Endodermal cell (in vitro differentiated cells): Measurements from ENCODE around the gene EVI5L. TPM values are rescaled to one million over a fixed set of nuclear protein-coding genes. Genes with fewer than 3 reads are reported as not detected.
"Not testable (repeated sequence)": the region's sequence is repeated elsewhere in the genome, so short reads cannot be mapped to it uniquely, and the experiment has no call there.

Experiments
- DNase-seq: peaks from one replicate; pipeline ENCODE4 v3.0.0-alpha.2; 2017
- H3K27ac ChIP-seq: 2 replicates; pipeline ENCODE4 v1.5.1; 2013; ENCODE audit warnings: mild to moderate bottlenecking, low read depth, low read length, moderate library complexity
- H3K27me3 ChIP-seq: 2 replicates; pipeline ENCODE4 v1.6.1; 2013; ENCODE audit warnings: mild to moderate bottlenecking, low read length, moderate library complexity; ENCODE audit not compliant: insufficient read depth, control insufficient read depth, poor library complexity, severe bottlenecking
- H3K36me3 ChIP-seq: 2 replicates; pipeline ENCODE4 v1.7.0; 2013; ENCODE audit warnings: mild to moderate bottlenecking, low read length, moderate library complexity; ENCODE audit not compliant: control insufficient read depth, insufficient read depth
- H3K4me1 ChIP-seq: one replicate; pipeline ENCODE4 v1.7.0; 2013; ENCODE audit warnings: low read length; ENCODE audit not compliant: control insufficient read depth, insufficient read depth
- H3K4me3 ChIP-seq: 2 replicates; pipeline ENCODE4 v1.5.1; 2013; ENCODE audit warnings: mild to moderate bottlenecking, low read length, moderate library complexity
- H3K9ac ChIP-seq: 2 replicates; pipeline ENCODE4 v1.6.1; 2013; ENCODE audit warnings: mild to moderate bottlenecking, low read length, moderate library complexity; ENCODE audit not compliant: poor library complexity, severe bottlenecking; ENCODE audit errors: extremely low read depth
- H3K9me3 ChIP-seq: 2 replicates; pipeline ENCODE4 v1.6.1; 2013; ENCODE audit warnings: mild to moderate bottlenecking, low read length, moderate library complexity; ENCODE audit not compliant: control insufficient read depth
- H3K27ac Mint-ChIP-seq: 2 replicates; pipeline ENCODE4 v1.8.0; 2020; ENCODE audit warnings: mixed read lengths
- H3K27me3 Mint-ChIP-seq: 2 replicates; pipeline ENCODE4 v1.8.0; 2021; ENCODE audit warnings: mild to moderate bottlenecking, mixed read lengths; ENCODE audit not compliant: insufficient read depth
- H3K36me3 Mint-ChIP-seq: 2 replicates; pipeline ENCODE4 v1.8.0; 2020; ENCODE audit warnings: low read depth, mixed read lengths
- H3K4me1 Mint-ChIP-seq: 2 replicates; pipeline ENCODE4 v1.8.0; 2020; ENCODE audit warnings: mixed read lengths
- H3K4me3 Mint-ChIP-seq: 2 replicates; pipeline ENCODE4 v1.8.0; 2020; ENCODE audit warnings: mild to moderate bottlenecking, moderate library complexity, mixed read lengths
- H3K9me3 Mint-ChIP-seq: 2 replicates; pipeline ENCODE4 v1.8.0; 2020; ENCODE audit warnings: mild to moderate bottlenecking, mixed read lengths
- WGBS, 2 experiments: methylation state at CpG; one replicate each; pipeline versions ENCODE4 v1.1.5 to v1.1.7; 2013; ENCODE audit warnings: missing lambda C conversion rate in 2 of 2, mixed read lengths in 1 of 2; ENCODE audit not compliant: insufficient coverage in 1 of 2, insufficient read length in 1 of 2; 5-methylcytosine and 5-hydroxymethylcytosine counted together
- total RNA-seq, 2 donors: library from RNA; stranded (reverse); fragmentation: NEBNext Ultra II Directional in 1 of 2; extraction: Animal tissue kit (Norgen Biotek cat#: 25700) in 1 of 2; gene quantifications; 2 replicates in 1 of 2; 3 replicates in 1 of 2; pipeline ENCODE4 v1.2.1, GENCODE V29; 2021
- TF ChIP-seq, protein P1 (sequence below): fragments of 200-600 bp; sonication (generic); conservative IDR thresholded peaks from 2 replicates; pipeline ENCODE4 v1.5.0; 2021; ENCODE audit warnings: antibody characterized with exemption, mild to moderate bottlenecking

Gene EVI5L
- total RNA-seq, 2 donors from 2014 or later, result 6.4 to 9.2 TPM

DNA sequence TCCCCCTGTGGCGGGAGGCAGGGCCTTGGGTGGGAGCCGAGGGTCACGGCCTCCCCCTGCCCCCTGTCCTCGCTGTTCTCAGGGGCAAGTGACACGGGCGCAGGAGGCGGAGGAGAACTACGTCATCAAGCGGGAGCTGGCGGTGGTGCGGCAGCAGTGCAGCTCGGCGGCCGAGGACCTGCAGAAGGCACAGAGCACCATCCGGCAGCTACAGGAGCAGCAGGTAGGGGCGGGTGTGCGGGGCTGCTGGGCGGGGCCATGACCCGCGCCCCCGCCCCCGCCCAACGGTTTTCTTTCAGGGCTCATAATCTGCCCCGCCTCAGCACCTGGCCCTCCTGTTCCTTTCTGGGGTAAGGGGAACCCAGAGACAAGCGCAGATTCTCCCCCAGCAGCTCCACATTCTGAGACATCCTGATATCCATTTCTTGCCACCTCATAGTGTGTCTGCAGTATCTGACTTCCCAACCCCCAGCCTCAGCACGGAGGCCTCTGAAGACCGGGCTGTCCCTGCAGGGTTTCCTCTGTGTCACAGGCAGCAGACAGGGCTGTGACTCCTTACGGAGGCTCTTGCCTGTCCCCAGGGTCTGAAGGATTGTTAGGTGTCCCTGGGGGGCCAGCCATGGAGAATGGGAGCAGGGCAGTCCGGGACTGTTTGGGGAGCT lies 28.2 kb downstream of the EVI5L start:
- Histone ChIP-seq H3K27ac (no peak overlapping the region), H3K9me3 (no peaks in the 10 kb centered on the region), H3K4me3 (peak overlapping the region; percentile 58), H3K4me1 (peaks cover 7% of the 10 kb centered on the region), H3K36me3 (no peaks in the 10 kb centered on the region), H3K9ac (no peak overlapping the region), H3K27me3 (peaks cover 41% of the 10 kb centered on the region)
- TF ChIP-seq, protein P1, sequence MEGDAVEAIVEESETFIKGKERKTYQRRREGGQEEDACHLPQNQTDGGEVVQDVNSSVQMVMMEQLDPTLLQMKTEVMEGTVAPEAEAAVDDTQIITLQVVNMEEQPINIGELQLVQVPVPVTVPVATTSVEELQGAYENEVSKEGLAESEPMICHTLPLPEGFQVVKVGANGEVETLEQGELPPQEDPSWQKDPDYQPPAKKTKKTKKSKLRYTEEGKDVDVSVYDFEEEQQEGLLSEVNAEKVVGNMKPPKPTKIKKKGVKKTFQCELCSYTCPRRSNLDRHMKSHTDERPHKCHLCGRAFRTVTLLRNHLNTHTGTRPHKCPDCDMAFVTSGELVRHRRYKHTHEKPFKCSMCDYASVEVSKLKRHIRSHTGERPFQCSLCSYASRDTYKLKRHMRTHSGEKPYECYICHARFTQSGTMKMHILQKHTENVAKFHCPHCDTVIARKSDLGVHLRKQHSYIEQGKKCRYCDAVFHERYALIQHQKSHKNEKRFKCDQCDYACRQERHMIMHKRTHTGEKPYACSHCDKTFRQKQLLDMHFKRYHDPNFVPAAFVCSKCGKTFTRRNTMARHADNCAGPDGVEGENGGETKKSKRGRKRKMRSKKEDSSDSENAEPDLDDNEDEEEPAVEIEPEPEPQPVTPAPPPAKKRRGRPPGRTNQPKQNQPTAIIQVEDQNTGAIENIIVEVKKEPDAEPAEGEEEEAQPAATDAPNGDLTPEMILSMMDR, result no peak
- peak; percentile 93 for DNase-seq
- WGBS, 2 experiments, result 7 to 10% methylated on average over 11 to 29 of the region's 29 CpGs
- H3K27me3 Mint-ChIP-seq, result peaks cover 69% of the 10 kb centered on the region
- H3K4me1 Mint-ChIP-seq, result peaks cover 3% of the 10 kb centered on the region
- H3K9me3 Mint-ChIP-seq, result no peaks in the 10 kb centered on the region
- H3K36me3 Mint-ChIP-seq, result no peaks in the 10 kb centered on the region
- H3K4me3 Mint-ChIP-seq, result peak overlapping the region; percentile 33
- no peak overlapping the region for H3K27ac Mint-ChIP-seq

DNA sequence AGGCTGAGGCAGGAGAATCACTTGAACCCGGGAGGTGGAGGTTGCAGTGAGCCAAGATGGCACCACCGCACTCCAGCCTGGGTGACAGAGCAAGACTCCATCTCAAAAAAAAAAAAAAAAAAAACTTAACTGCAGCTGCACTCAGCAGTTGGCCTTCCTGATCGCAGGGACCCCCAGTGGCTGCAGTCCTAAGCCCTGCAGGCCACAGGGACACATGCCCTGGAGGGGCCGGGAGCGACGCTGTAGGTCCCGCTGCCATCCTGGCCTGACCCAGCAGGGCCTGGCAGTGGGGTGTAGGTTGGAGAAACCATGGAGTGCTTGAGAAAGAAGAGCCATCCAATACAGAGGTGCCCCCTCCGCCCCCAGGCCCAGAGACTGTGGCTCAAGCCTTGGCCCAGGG lies 29.1 kb downstream of the EVI5L start:
- H3K36me3 ChIP-seq, H3K27ac Mint-ChIP-seq, H3K9ac ChIP-seq, H3K4me1 Mint-ChIP-seq, H3K36me3 Mint-ChIP-seq, H3K9me3 ChIP-seq, H3K4me3 ChIP-seq, H3K9me3 Mint-ChIP-seq, H3K4me3 Mint-ChIP-seq, DNase-seq, H3K27ac ChIP-seq, H3K4me1 ChIP-seq: not testable (repeated sequence)
- H3K27me3 ChIP-seq, result peaks cover 50% of the 10 kb centered on the region
- H3K27me3 Mint-ChIP-seq, result peaks cover 75% of the 10 kb centered on the region
- 92 to 93% methylated on average over 5 to 8 of the region's 8 CpGs for WGBS, 2 experiments

DNA sequence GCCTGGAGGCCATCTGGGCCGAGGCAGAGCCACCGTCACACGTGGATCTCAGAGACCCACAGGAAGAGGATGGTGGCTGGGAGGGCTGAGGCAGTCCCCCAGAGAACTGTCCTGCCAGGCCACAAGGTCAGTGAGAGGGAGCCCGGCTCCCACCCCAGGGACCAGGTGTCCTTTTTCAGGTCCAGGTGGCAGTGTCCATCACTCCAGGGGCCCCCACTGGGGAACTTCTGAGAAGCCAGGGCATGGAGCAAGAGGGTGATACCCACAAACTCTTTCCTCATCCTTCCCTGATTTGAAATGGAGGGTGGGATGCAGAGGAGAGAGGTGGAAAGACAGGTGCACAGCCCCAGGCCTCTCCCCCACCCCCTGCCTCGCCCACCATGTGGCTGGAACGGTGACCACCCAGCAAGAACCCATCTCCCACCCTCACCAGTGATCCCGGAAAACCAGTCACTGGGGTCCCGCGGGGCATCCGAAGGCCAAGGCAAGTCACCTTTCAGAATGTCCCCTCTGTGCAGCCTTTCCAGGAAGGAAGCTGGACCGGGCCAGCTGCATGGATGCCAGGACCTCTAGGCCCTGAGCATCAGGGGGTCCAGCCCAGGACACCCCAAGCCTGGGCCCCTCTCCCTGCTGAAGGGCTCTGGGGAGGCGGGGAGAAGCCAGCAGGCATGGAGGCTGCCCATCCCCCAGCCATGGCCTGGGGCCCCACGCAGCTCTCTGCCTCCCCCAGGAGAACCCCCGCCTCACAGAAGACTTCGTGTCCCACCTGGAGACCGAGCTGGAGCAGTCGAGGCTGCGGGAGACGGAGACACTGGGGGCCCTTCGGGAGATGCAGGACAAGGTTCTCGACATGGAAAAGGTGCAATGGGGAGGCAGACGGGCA lies 30.1 kb downstream of the EVI5L start:
- Mint-ChIP-seq H3K4me3 (no peak overlapping the region), H3K9me3 (no peaks in the 10 kb centered on the region), H3K36me3 (no peaks in the 10 kb centered on the region), H3K4me1 (no peaks in the 10 kb centered on the region), H3K27ac (no peak overlapping the region), H3K27me3 (peaks cover 78% of the 10 kb centered on the region)
- Histone ChIP-seq H3K36me3 (no peaks in the 10 kb centered on the region), H3K9me3 (no peaks in the 10 kb centered on the region), H3K4me3 (no peak overlapping the region), H3K4me1 (peaks cover 4% of the 10 kb centered on the region), H3K27ac (no peak overlapping the region), H3K27me3 (peaks cover 60% of the 10 kb centered on the region), H3K9ac (no peak overlapping the region)
- DNase-seq, result no peak
- 90 to 93% methylated on average over 8 to 22 of the region's 22 CpGs for WGBS, 2 experiments
- TF ChIP-seq, protein P1, result no peak
